ENCODE measurements around the gene CREB3L1.

CREB3L1 gene

DNA sequence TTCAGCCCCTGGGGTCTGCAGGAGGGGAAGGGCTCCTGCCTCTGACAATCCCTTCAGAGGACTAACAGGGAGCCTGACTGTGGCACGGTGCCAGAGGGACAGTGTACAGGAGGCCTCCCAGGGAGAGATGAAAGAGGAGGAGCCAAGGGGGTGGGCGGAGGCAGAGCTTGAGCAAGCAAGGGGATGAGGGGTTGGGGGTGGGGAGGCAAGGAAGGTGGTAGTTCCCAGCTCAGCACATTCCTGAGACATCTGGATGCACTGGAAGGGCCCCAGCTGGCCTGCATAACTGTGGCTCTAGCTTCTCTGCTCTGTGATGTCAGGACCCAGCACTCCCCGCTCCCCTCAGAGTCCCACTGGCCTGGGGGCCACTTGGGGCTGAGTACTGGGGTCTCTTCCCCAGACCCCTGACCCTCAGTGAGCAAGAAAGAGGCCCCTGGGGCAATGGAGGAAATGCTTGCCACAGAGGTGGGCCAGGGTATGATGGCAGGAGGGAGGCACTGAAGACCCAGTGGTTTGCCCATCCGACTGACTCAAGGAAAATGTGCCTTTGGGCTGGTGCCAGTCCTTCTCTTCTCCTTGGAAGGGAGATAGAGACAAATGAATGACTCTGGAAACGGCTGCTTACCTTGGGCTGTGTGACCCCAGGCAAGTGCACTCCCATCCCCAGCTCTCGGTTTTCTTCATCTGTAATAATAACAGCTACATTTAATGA, 13.3 kb downstream of the CREB3L1 start:
- no peak for TF ChIP-seq CTCF (IDR thresholded peaks at IDR 0.05; ENCODE audit: insufficient read depth, low read depth, low read length, missing control alignments)
- DNase-seq (ENCODE audit: low read depth): peak; percentile 64
- H3K4me3 ChIP-seq (ENCODE audit: low read length): no peak overlapping the region

GRCh38 chr11:46291441-46292150, 14.1 kb downstream of the CREB3L1 start:
- DNase-seq (ENCODE audit: low read depth): no peak
- no peak for TF ChIP-seq CTCF (IDR thresholded peaks at IDR 0.05; ENCODE audit: insufficient read depth, low read depth, low read length, missing control alignments)
- no peak overlapping the region for H3K4me3 ChIP-seq (ENCODE audit: low read length)

- no peak overlapping the region for H3K4me3 ChIP-seq (ENCODE audit: low read length)
- TF ChIP-seq CTCF (IDR thresholded peaks at IDR 0.05; ENCODE audit: insufficient read depth, low read depth, low read length, missing control alignments): no peak
- DNase-seq (ENCODE audit: low read depth): no peak
Measured at GRCh38 chr11:46293066-46293465, 15.6 kb downstream of the CREB3L1 start.

- no peak overlapping the region for H3K4me3 ChIP-seq (ENCODE audit: low read length)
- peak; percentile 31 for DNase-seq (ENCODE audit: low read depth)
- TF ChIP-seq CTCF (IDR thresholded peaks at IDR 0.05; ENCODE audit: insufficient read depth, low read depth, low read length, missing control alignments): no peak
Measured at GRCh38 chr11:46293641-46294103, 16.2 kb downstream of the CREB3L1 start.

GRCh38 chr11:46294365-46295309, 17.2 kb downstream of the CREB3L1 start:
- peak overlapping the region; percentile 48 for H3K4me3 ChIP-seq (ENCODE audit: low read length)
- no peak for DNase-seq (ENCODE audit: low read depth)

More at GRCh38 chr11:46294365-46295309, 17.2 kb downstream of the CREB3L1 start:
- no peak for TF ChIP-seq CTCF (IDR thresholded peaks at IDR 0.05; ENCODE audit: insufficient read depth, low read depth, low read length, missing control alignments)

Measured in epithelial cell of esophagus (primary cell).